Epidermal melanocyte (primary cell): ENCODE data around the gene FBXL7.

Experiments used
- DNase-seq: peaks from one replicate; pipeline ENCODE4 v3.0.0; 2011; ENCODE audit warnings: low spot score; ENCODE audit not compliant: insufficient read length

Gene FBXL7

DNA sequence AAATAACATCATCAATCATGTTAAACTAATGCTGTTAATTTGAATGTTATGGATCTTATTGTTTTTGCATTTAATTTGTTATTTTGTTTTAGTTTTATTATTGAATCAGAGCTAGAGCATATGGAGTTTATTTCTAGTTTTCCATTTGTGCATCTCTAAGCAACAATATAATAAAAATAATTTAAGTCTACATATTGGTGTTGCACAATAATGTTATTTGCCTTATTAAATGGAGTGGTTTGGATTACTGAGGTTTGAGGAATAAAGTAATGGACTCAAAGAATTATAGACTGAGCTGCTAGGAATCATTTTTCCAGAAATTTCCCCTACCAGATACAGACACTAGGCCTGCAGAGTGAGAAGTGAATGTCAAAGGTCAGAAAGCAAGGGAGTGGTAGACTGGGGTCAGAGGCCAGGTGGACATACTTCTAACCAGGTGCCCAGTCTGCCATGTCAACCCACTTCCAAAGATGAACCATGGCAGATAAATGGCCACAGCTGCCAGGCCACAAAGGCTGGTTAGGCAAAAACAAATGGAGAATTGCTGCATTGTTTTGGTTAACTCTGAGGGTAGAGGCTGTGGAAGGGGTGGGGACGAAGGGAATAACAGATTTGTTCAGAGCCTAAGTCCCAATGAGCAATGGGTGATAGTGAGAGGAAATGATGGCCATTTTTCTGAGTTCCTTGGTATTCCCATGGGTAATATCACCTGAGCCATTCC lies 113.1 kb downstream of the FBXL7 start:
- DNase-seq = no peak

DNA sequence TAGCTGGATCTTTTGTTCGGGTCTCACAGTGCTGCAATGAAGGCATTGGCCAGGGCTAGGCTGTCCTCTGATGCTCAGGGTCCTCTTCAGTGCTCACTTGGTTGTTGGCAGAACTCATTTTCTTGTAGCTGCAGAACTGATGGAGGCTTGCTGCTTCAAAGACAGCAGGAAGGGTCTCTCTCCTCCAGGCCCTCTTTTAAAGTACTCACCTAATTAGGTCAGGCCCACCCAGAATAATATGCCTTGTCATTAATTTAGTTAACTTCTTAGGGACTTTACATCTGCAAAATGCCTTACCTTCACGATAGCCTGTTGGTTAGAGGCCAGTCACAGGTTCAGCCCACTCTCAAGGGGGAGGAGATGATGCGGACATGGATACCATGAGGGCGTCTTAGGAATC lies 114.7 kb downstream of the FBXL7 start:
- no peak for DNase-seq

- DNase-seq = no peak
Measured at GRCh38 chr5:15615859-15616258, 115.9 kb downstream of the FBXL7 start.

DNA sequence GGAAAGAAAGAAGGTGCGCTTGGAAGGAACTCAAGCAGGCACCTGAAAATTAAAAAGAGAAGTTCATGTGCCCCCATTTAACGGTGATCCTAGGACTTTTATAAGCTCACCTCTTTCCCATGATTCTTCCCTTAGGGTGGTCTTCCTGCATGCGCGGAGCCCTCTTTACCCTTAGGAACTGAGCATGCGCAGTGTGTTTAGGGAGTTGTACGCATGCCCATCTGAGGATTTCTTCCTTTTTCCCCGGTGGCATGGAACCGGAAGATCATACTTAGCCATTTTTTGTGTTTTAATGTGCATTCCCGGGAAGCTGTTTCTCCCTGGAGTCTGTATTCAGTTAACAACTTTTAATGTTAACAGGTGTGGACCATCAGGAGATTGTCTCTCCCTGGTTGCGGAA lies 119.0 kb downstream of the FBXL7 start:
- DNase-seq = no peak

- DNase-seq = peak; percentile 27
Measured at GRCh38 chr5:15620501-15620900, 120.5 kb downstream of the FBXL7 start.

- peak; percentile 43 for DNase-seq
Measured at GRCh38 chr5:15621094-15621493, 121.1 kb downstream of the FBXL7 start.

GRCh38 chr5:15623794-15624193 lies 123.8 kb downstream of the FBXL7 start:
- DNase-seq = no peak

DNA sequence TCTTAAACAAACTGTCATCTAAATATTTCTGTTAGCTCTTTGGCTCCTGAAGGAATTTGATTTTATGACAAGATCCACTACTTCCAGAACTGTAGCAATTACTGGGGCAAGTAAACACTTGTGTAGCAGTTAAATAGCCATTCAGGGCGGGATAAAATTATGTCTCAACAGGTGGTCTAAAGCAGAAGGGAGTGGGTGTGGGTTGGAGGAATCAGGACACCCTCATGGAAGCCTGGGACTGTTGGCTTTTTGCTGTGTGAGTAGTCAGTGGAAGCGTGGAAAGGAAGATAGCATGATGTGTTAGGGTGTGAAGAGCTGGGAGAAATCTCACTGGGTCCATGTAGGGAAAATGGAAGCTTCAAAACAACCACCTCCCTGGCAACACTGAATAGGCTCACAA lies 127.1 kb downstream of the FBXL7 start:
- DNase-seq = no peak

DNA sequence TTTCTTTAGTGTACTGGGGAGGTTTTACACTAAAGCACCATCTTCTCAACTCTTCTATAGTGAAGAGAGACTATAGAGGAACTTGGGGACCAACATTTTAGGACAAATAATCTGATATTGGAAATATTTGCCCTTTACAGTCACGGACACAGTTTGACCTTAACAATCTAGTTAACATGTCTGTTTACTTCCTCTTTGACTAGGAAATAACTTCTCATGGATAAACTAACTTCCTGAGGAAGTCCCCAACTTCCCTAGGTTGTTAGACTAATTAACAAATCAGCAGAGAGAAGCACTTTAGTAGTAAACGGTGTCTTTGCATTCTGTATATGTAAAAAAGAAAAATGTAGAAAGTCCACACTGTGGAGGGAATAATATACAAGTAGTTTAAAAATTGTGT lies 127.7 kb downstream of the FBXL7 start:
- no peak for DNase-seq

- DNase-seq = no peak
Measured at GRCh38 chr5:15630441-15630840, 130.5 kb downstream of the FBXL7 start.

DNA sequence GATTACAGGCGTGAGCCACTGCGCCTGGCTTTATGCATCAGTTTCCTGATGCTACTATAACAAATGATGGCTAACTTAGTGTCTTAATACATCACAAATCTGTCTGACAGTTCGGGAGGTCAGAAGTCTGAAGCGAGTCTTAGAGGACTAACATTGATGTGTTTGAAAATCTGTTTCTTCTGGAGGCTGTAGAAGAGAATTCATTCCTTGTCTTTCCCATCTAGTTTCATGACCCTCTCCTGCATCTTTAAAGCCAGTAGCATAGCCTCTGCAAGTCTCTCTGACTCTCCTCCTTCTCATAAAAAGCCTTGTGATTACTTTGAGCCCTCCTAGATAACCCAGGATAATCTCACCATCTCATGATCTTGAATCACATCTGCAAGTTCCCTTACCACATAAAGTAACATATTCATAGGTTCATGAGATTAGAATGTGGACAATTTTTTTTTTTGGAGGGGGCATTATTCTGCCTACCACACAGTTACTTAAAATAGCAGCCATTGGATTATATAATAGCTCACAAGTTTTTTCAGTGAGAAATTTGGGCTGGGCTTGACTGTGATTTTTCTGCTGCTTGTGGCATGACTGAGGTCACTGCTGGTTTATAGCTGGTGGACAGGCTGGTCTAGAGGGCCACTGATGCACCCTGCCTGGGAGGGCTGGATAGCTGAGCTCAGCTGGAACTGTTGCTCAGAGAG lies 134.8 kb downstream of the FBXL7 start:
- DNase-seq = no peak

- DNase-seq = no peak
Measured at GRCh38 chr5:15635289-15635616, 135.3 kb downstream of the FBXL7 start.

- DNase-seq = no peak
Measured at GRCh38 chr5:15637345-15637744, 137.4 kb downstream of the FBXL7 start.

- no peak for DNase-seq
Measured at GRCh38 chr5:15637886-15638285, 137.9 kb downstream of the FBXL7 start.

- no peak for DNase-seq
Measured at GRCh38 chr5:15638296-15638695, 138.3 kb downstream of the FBXL7 start.

GRCh38 chr5:15639288-15639687 lies 139.3 kb downstream of the FBXL7 start:
- no peak for DNase-seq

- no peak for DNase-seq
Measured at GRCh38 chr5:15640116-15640515, 140.1 kb downstream of the FBXL7 start.

DNA sequence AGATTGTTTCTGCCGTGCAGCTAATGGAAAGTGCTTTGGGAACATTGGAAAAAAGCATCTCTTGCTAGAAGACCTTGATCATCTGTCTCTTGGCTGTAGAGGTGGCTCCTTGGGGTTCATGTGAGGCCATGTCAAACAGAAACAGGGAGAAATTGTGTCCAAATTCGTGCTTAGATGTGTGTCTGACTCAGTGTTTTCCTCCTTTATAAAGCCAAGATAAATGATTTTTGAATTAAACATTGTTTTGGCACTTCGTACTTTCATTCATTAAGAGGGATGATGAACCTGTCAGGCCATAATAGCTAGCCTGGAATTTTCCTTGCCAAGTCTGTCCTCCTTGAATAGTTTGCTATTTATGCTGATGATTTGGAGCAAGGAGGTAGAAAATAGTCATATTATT lies 143.8 kb downstream of the FBXL7 start:
- no peak for DNase-seq

DNA sequence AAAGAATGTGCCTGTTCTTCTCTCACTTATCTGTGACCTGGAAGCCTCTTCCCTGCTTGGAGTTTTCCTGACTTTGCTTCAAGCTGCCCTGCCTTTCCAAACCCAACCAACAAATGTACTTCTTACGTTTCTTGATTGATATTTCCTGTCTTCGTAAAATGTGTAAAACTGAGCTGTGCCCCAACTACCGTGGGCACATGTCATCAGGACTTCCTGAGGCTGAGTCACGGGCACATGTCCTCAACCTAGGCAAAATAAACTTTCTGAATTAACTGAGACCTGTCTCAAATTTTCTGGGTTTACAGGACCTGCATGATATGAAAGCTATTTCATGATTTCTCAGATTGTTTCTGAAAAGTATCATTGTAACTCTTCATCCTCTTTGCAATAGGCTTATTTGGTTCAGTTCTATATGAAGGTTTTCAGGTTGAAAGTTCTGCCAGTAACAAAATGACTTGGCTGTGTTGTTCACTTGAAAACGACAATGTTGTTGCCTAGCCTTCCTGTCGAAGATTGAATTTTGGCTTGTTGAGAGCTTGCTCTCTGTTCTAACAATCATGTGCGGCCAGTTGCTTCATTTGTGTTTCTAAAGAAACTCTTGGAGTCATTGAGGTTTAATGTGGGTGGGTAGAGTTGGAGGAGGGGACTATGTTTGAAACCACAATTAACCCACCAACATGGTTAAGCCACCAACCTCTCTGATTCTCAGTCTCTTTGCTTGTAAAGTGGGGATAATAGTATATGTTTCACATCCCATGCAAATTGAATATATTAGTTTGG lies 145.6 kb downstream of the FBXL7 start:
- no peak for DNase-seq

- no peak for DNase-seq
Measured at GRCh38 chr5:15646371-15646770, 146.4 kb downstream of the FBXL7 start.

GRCh38 chr5:15647251-15647650 lies 147.3 kb downstream of the FBXL7 start:
- DNase-seq = no peak

- DNase-seq = no peak
Measured at GRCh38 chr5:15650266-15650665, 150.3 kb downstream of the FBXL7 start.

- no peak for DNase-seq
Measured at GRCh38 chr5:15654779-15655178, 154.8 kb downstream of the FBXL7 start.
